ENCODE results near the gene MBOAT1. TPM values are rescaled to one million over a fixed set of nuclear protein-coding genes. Genes with fewer than 3 reads are reported as not detected.

MBOAT1 gene
- total RNA-seq, 1 donor from 2014 or later, result 10.9 TPM

GRCh38 chr6:20204512-20204894 lies 7.8 kb downstream of the MBOAT1 start:
- no peak for TF ChIP-seq CTCF (conservative IDR thresholded peaks at IDR 0.05; ENCODE audit: low read depth, low read length)
- no peak overlapping the region for H3K4me3 ChIP-seq (ENCODE audit: low read depth, low read length)
- DNase-seq (ENCODE audit: low read depth), result no peak

- H3K4me3 ChIP-seq (ENCODE audit: low read depth, low read length), result no peak overlapping the region
- TF ChIP-seq CTCF (conservative IDR thresholded peaks at IDR 0.05; ENCODE audit: low read depth, low read length), result no peak
- no peak for DNase-seq (ENCODE audit: low read depth)
Measured at GRCh38 chr6:20203561-20204511, 8.4 kb downstream of the MBOAT1 start.

- DNase-seq (ENCODE audit: low read depth), result no peak
- TF ChIP-seq CTCF (conservative IDR thresholded peaks at IDR 0.05; ENCODE audit: low read depth, low read length), result no peak
- no peak overlapping the region for H3K4me3 ChIP-seq (ENCODE audit: low read depth, low read length)
Measured at GRCh38 chr6:20202699-20203302, 9.5 kb downstream of the MBOAT1 start.

- no peak for DNase-seq (ENCODE audit: low read depth)
- H3K4me3 ChIP-seq (ENCODE audit: low read depth, low read length), result peak overlapping the region; percentile 12
- no peak for TF ChIP-seq CTCF (conservative IDR thresholded peaks at IDR 0.05; ENCODE audit: low read depth, low read length)
Measured at GRCh38 chr6:20202324-20202658, 10.0 kb downstream of the MBOAT1 start.

GRCh38 chr6:20200761-20201630 lies 11.3 kb downstream of the MBOAT1 start:
- no peak for TF ChIP-seq CTCF (conservative IDR thresholded peaks at IDR 0.05; ENCODE audit: low read depth, low read length)
- DNase-seq (ENCODE audit: low read depth), result no peak
- H3K4me3 ChIP-seq (ENCODE audit: low read depth, low read length), result no peak overlapping the region

GRCh38 chr6:20198775-20199174 lies 13.5 kb downstream of the MBOAT1 start:
- H3K4me3 ChIP-seq (ENCODE audit: low read depth, low read length), result no peak overlapping the region
- no peak for TF ChIP-seq CTCF (conservative IDR thresholded peaks at IDR 0.05; ENCODE audit: low read depth, low read length)
- no peak for DNase-seq (ENCODE audit: low read depth)

Measured in epithelial cell of proximal tubule (primary cell).